Vagina (tissue), 2 donors: ENCODE measurements around the gene FHDC1. TPM values are rescaled to one million over a fixed set of nuclear protein-coding genes. Genes with fewer than 3 reads are reported as not detected.

ENCODE experiments used
- DNase-seq, 2 donors: peaks; one replicate each; pipeline ENCODE4 v3.0.0-alpha.2; 2017; ENCODE audit errors: extremely low spot score in 2 of 2
- H3K27ac ChIP-seq: fragments of 200-600 bp; sonication (generic); one replicate; pipeline ENCODE4 v1.5.1; 2019
- H3K27me3 ChIP-seq: fragments of 200-600 bp; sonication (generic); one replicate; pipeline ENCODE4 v1.5.1; 2019
- H3K36me3 ChIP-seq, 2 donors: fragments of 200-600 bp; sonication (generic); one replicate each; pipeline ENCODE4 v1.5.1; 2017 to 2019
- H3K4me1 ChIP-seq: fragments of 200-600 bp; sonication (generic); one replicate; pipeline ENCODE4 v1.5.1; 2019
- H3K4me3 ChIP-seq, 2 donors: fragments of 200-600 bp; sonication (generic); 1 replicate in 1 of 2; 2 replicates in 1 of 2; pipeline ENCODE4 v1.5.1; 2016 to 2019
- H3K9me3 ChIP-seq: fragments of 200-600 bp; sonication (generic); one replicate; pipeline ENCODE4 v1.5.1; 2019
- POLR2A ChIP-seq, 2 donors: fragments of 450-650 bp; IDR thresholded peaks; one replicate each; pipeline ENCODE4 v1.6.1; 2017; ENCODE audit warnings: antibody characterized with exemption in 2 of 2, mild to moderate bottlenecking in 2 of 2, moderate library complexity in 2 of 2
- POLR2AphosphoS5 ChIP-seq, 2 donors: sonication (generic); formaldehyde crosslinking; IDR thresholded peaks; one replicate each; pipeline ENCODE4 v1.9.0; 2017; ENCODE audit warnings: antibody characterized with exemption in 2 of 2, mild to moderate bottlenecking in 2 of 2, low read depth in 1 of 2; ENCODE audit not compliant: insufficient read depth in 1 of 2
- intact Hi-C: fragments of 100-400 bp; cut with DNase I; formaldehyde crosslinking; loops from one replicate; pipeline ENCODE4 v1.15.1; 2023
- total RNA-seq: library from RNA; depleted of rRNA; stranded (reverse); fragments of >200 nt; gene quantifications from one replicate; pipeline ENCODE4 v1.2.3, GENCODE V29; 2016
- TF ChIP-seq, protein P1 (sequence below), 3 experiments: fragments of 450-650 bp in 2 of 3; fragments of 200-600 bp in 1 of 3; sonication (generic) in 1 of 3; IDR thresholded peaks; one replicate each; pipeline ENCODE4 v1.5.1; 2017 to 2019; ENCODE audit warnings: antibody characterized with exemption in 3 of 3, mild to moderate bottlenecking in 2 of 3, moderate library complexity in 2 of 3

The FHDC1 gene
- total RNA-seq, 1 donor from 2014 or later = 6.4 TPM

DNA sequence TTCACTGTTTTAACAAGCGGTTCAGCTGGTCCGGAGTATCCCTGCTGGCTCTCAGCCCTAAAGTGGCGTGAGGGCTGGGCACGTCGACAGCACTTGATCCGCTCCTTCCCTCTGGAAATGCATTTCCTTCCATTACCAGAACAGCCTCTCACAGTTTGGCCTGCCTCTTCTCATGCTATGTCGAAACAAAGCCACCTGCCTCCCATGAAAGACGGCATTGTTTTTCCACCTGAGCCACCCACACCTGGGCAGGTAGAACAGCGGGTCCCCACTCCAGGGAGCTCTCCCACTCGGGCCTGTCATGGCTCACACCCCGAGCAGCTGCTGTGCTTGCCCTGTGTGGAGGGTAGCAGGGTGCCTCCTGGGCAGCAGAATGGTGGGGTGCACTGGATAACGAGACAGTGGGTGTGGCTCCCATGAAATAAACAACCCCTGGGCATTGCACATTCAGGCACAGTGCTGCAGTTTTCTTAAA is 86.2 kb downstream of the FHDC1 start:
- H3K4me1 ChIP-seq = peaks cover 13% of the 10 kb centered on the region
- no peak overlapping the region for H3K4me3 ChIP-seq
- intact Hi-C loops = no loop called here
- H3K36me3 ChIP-seq = no peaks in the 10 kb centered on the region
- no peak for DNase-seq
- no peaks in the 10 kb centered on the region for H3K27me3 ChIP-seq
- TF ChIP-seq, protein P1, sequence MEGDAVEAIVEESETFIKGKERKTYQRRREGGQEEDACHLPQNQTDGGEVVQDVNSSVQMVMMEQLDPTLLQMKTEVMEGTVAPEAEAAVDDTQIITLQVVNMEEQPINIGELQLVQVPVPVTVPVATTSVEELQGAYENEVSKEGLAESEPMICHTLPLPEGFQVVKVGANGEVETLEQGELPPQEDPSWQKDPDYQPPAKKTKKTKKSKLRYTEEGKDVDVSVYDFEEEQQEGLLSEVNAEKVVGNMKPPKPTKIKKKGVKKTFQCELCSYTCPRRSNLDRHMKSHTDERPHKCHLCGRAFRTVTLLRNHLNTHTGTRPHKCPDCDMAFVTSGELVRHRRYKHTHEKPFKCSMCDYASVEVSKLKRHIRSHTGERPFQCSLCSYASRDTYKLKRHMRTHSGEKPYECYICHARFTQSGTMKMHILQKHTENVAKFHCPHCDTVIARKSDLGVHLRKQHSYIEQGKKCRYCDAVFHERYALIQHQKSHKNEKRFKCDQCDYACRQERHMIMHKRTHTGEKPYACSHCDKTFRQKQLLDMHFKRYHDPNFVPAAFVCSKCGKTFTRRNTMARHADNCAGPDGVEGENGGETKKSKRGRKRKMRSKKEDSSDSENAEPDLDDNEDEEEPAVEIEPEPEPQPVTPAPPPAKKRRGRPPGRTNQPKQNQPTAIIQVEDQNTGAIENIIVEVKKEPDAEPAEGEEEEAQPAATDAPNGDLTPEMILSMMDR (IDR thresholded peaks at IDR 0.05) = no peak
- TF ChIP-seq POLR2A (IDR thresholded peaks at IDR 0.05) = no peak
- no peak for TF ChIP-seq POLR2AphosphoS5 (IDR thresholded peaks at IDR 0.05; ENCODE audit: insufficient read depth in 1 of 2, low read depth in 1 of 2)
- no peaks in the 10 kb centered on the region for H3K9me3 ChIP-seq
- no peak overlapping the region for H3K27ac ChIP-seq

DNA sequence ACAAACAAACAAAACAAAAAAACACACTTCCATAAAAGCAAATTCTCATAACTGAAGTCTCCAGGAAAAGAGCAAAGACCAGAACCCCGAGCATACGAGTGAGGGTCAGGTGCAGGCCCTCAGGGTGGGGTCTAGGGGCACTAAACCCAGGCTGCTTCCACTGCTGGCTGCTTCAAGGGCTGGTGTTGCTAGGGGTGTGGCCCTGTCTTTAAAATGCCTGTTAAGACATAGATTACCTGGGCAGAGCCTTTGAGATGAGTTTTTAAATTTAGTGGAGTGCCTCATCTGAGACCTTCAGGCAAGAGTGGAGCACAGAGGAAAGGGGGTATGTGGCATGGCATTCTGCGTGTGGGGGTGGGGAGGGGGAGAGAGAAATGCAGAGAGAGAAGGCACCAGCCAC is 87.0 kb downstream of the FHDC1 start:
- intact Hi-C loops = no loop called here
- H3K4me3 ChIP-seq = no peak overlapping the region
- no peaks in the 10 kb centered on the region for H3K9me3 ChIP-seq
- no peak for DNase-seq
- TF ChIP-seq, protein P1 (IDR thresholded peaks at IDR 0.05) = no peak
- TF ChIP-seq POLR2AphosphoS5 (IDR thresholded peaks at IDR 0.05; ENCODE audit: insufficient read depth in 1 of 2, low read depth in 1 of 2) (no peak), POLR2A (IDR thresholded peaks at IDR 0.05) (no peak)
- H3K27me3 ChIP-seq = no peaks in the 10 kb centered on the region
- H3K36me3 ChIP-seq = no peaks in the 10 kb centered on the region
- H3K4me1 ChIP-seq = peaks cover 13% of the 10 kb centered on the region
- H3K27ac ChIP-seq = no peak overlapping the region

DNA sequence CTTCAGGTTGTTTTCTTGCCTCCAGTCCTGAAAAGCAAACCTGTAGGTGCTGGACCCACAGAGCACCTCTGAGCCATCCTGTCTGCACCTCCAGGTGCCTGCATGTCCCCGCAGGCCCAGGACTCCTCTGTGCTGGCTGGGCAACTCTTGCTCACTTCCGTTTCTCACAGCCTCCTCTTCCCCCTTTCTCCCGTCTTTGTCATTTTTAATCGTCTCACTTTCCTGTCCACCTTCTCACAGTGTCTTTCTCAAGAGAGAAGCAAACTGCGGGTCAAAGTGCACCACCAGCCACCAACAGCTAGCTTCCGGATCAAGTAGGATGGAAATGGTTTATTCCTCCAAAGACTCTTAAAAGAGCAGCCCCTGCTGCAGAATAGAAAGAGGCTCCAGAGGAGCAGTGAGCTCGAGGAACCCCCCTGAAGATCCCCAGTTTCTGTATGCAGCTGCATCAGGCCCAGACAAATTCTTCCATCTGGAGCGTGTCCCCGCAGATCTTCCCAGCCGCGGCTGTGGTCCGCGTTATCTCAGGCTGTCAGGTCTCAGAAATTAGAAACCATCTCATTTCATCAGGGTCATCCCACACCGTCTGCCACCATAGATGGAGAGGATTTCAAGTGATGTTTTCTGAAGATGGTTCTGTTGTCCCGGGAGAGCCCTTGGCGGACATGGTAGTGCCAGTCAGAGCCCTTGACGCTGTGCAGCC is 87.7 kb downstream of the FHDC1 start:
- no peak for DNase-seq
- intact Hi-C loops = no loop called here
- peaks cover 13% of the 10 kb centered on the region for H3K4me1 ChIP-seq
- H3K27me3 ChIP-seq = no peaks in the 10 kb centered on the region
- no peak overlapping the region for H3K4me3 ChIP-seq
- H3K27ac ChIP-seq = no peak overlapping the region
- no peaks in the 10 kb centered on the region for H3K36me3 ChIP-seq
- H3K9me3 ChIP-seq = no peaks in the 10 kb centered on the region
- TF ChIP-seq POLR2AphosphoS5 (IDR thresholded peaks at IDR 0.05; ENCODE audit: insufficient read depth in 1 of 2, low read depth in 1 of 2) (no peak), POLR2A (IDR thresholded peaks at IDR 0.05) (no peak)
- TF ChIP-seq, protein P1 (IDR thresholded peaks at IDR 0.05) = no peak

DNA sequence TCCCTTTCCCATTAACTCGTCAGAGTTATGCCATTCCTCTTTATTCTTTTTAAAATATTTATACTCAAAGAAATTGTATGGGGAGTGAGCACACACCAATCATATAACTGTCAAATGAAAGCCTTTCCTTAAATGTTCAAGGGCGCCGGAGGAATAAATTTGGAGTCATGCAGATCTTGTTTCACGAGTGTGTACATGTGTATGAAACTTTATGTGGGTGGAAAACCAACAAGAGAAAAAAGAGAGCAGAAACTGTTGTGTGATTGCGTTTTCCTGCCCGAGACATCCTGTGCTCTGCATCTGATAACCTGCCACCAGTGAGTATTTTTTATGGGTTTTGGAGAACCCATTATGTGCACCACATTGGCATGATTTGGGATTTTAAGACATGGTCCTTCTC is 88.3 kb downstream of the FHDC1 start:
- no peak for DNase-seq
- intact Hi-C loops = no loop called here
- Histone ChIP-seq H3K9me3 (no peaks in the 10 kb centered on the region), H3K27ac (no peak overlapping the region), H3K4me3 (no peak overlapping the region), H3K27me3 (no peaks in the 10 kb centered on the region), H3K4me1 (peaks cover 13% of the 10 kb centered on the region), H3K36me3 (no peaks in the 10 kb centered on the region)
- TF ChIP-seq, protein P1 (IDR thresholded peaks at IDR 0.05) = no peak

DNA sequence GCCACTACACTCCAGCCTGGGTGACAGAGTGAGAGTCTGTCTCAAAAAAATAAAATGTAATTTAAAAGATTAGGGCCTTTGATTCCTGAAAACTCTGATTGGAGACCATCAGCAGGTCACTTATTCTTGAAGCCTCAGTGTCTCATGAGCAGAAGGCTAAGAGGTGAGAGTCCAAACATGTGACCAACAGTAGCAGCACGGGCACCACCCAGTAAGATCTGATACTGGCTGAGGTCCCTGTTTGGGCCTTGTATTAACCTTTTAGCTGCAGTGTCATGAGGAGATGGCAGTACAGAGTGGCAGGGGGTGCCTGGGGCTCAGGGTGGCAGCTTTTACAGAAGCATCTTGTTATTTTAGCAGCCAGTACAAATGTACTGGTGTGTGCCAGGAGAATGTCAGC is 89.3 kb downstream of the FHDC1 start:
- Histone ChIP-seq H3K27ac (no peak overlapping the region), H3K27me3 (no peaks in the 10 kb centered on the region), H3K4me1 (peaks cover 13% of the 10 kb centered on the region), H3K36me3 (no peaks in the 10 kb centered on the region), H3K4me3 (no peak overlapping the region), H3K9me3 (no peaks in the 10 kb centered on the region)
- DNase-seq = no peak
- TF ChIP-seq, protein P1 (IDR thresholded peaks at IDR 0.05) = no peak
- TF ChIP-seq POLR2A (IDR thresholded peaks at IDR 0.05) (no peak), POLR2AphosphoS5 (IDR thresholded peaks at IDR 0.05; ENCODE audit: insufficient read depth in 1 of 2, low read depth in 1 of 2) (no peak)
- intact Hi-C loops = no loop called here
